Breast epithelium (tissue), 4 donors: Measurements from ENCODE around the gene IFT57. TPM values are rescaled to one million over a fixed set of nuclear protein-coding genes. Genes with fewer than 3 reads are reported as not detected.
A peak's percentile ranks its signal among the peaks of the same experiment; 100 is the strongest.

Experiments used
- DNase-seq, 2 donors: peaks; one replicate each; pipeline ENCODE4 v3.0.0-alpha.2; 2019; ENCODE audit warnings: low spot score in 2 of 2
- H3K27ac ChIP-seq, 2 donors: fragments of 200-600 bp; sonication (generic) in 1 of 2; one replicate each; pipeline ENCODE4 v1.5.1; 2016 to 2019; ENCODE audit warnings: mild to moderate bottlenecking in 1 of 2
- H3K27me3 ChIP-seq, 2 donors: fragments of 200-600 bp; sonication (generic) in 1 of 2; one replicate each; pipeline versions ENCODE4 v1.5.1 to v1.6.0; 2017 to 2019; ENCODE audit warnings: control low read depth in 1 of 2, mild to moderate bottlenecking in 1 of 2
- H3K36me3 ChIP-seq: fragments of 200-600 bp; one replicate; pipeline ENCODE4 v1.5.1; 2019
- H3K4me1 ChIP-seq, 2 donors: fragments of 200-600 bp; sonication (generic); one replicate each; pipeline ENCODE4 v1.5.1; 2016 to 2019; ENCODE audit warnings: control low read depth in 1 of 2
- H3K4me3 ChIP-seq, 3 donors: fragments of 200-600 bp; sonication (generic); 1 replicate in 2 of 3; 2 replicates in 1 of 3; pipeline ENCODE4 v1.5.1; 2016 to 2019; ENCODE audit warnings: mild to moderate bottlenecking in 3 of 3, moderate library complexity in 2 of 3
- H3K9me3 ChIP-seq, 2 donors: fragments of 200-600 bp; sonication (generic) in 1 of 2; one replicate each; pipeline ENCODE4 v1.5.1; 2016 to 2019; ENCODE audit warnings: control low read depth in 1 of 2
- CTCF ChIP-seq, 3 donors: fragments of 450-650 bp; IDR thresholded peaks; one replicate each; pipeline ENCODE4 v1.5.1; 2016 to 2017; ENCODE audit warnings: antibody characterized with exemption in 3 of 3, mild to moderate bottlenecking in 3 of 3, moderate library complexity in 3 of 3
- POLR2A ChIP-seq: fragments of 450-650 bp; IDR thresholded peaks from one replicate; pipeline ENCODE4 v1.6.1; 2016; ENCODE audit warnings: antibody characterized with exemption, mild to moderate bottlenecking, moderate library complexity
- POLR2AphosphoS5 ChIP-seq, 3 donors: sonication (generic); formaldehyde crosslinking; IDR thresholded peaks; one replicate each; pipeline ENCODE4 v1.6.1; 2017; ENCODE audit warnings: antibody characterized with exemption in 3 of 3
- intact Hi-C: fragments of 100-400 bp; cut with DNase I; formaldehyde crosslinking; loops from one replicate; pipeline ENCODE4 v1.15.1; 2023; ENCODE audit warnings: low total_unique reads
- total RNA-seq, 3 donors: library from RNA; depleted of rRNA; stranded (reverse); fragments of >200 nt; gene quantifications; one replicate each; pipeline ENCODE4 v1.1.0, GENCODE V29; 2016

IFT57 gene
- total RNA-seq, 3 donors from 2014 or later: 44.2 to 74.2 (median 68.5) TPM

GRCh38 chr3:108228286-108228685 is 6.1 kb upstream of the IFT57 start:
- intact Hi-C loops: no loop called here
- Histone ChIP-seq H3K4me1 (no peaks in the 10 kb centered on the region), H3K9me3 (no peaks in the 10 kb centered on the region), H3K36me3 (no peaks in the 10 kb centered on the region), H3K27me3 (no peaks in the 10 kb centered on the region), H3K27ac (no peak overlapping the region), H3K4me3 (no peak overlapping the region)
- no peak for DNase-seq
- TF ChIP-seq POLR2AphosphoS5 (IDR thresholded peaks at IDR 0.05): no peak
- TF ChIP-seq POLR2A: no peak
- TF ChIP-seq CTCF (IDR thresholded peaks at IDR 0.05): no peak

DNA sequence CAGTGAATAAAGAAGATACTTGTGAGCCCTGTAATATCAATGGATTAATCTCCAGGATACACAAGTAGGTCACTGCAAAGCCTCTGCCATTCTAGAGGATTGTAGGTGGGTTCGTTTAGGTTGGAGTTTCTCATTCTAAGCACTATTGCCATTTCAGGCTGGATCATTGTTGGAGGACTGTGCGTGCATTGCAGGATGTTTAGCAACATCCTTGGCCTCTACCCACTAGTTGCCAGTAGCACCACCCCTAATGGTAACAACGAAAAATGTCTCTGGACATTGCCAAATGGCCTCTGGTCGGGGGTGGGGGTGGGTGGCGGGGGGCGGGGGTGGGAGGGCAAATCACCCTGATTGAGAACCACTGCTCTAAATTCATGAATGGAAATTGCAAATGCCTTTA is 4.9 kb upstream of the IFT57 start:
- Histone ChIP-seq H3K27ac (no peak overlapping the region), H3K4me3 (no peak overlapping the region)
- intact Hi-C loops: no loop called here

GRCh38 chr3:108225221-108225620 is 3.0 kb upstream of the IFT57 start:
- no peak for TF ChIP-seq POLR2AphosphoS5 (IDR thresholded peaks at IDR 0.05)
- TF ChIP-seq POLR2A: no peak
- no peak for TF ChIP-seq CTCF (IDR thresholded peaks at IDR 0.05)
- Histone ChIP-seq H3K4me3 (no peak overlapping the region), H3K27ac (no peak overlapping the region), H3K9me3 (no peaks in the 10 kb centered on the region), H3K4me1 (peaks cover 0 to 5% of the 10 kb centered on the region in 2 donors), H3K36me3 (no peaks in the 10 kb centered on the region), H3K27me3 (no peaks in the 10 kb centered on the region)
- DNase-seq: no peak
- intact Hi-C loops: no loop called here

More for the DNA sequence above, 4.9 kb upstream of the IFT57 start:
- no peaks in the 10 kb centered on the region for H3K4me1 ChIP-seq
- no peaks in the 10 kb centered on the region for H3K36me3 ChIP-seq
- no peaks in the 10 kb centered on the region for H3K27me3 ChIP-seq
- no peak for DNase-seq
- H3K9me3 ChIP-seq: no peaks in the 10 kb centered on the region
- TF ChIP-seq CTCF (IDR thresholded peaks at IDR 0.05) (no peak), POLR2A (no peak), POLR2AphosphoS5 (IDR thresholded peaks at IDR 0.05) (no peak)

- peak overlapping the region in 1 of 2 donors; percentile 2 for H3K27ac ChIP-seq
- no peak for DNase-seq
- TF ChIP-seq CTCF (IDR thresholded peaks at IDR 0.05) (no peak), POLR2A (no peak), POLR2AphosphoS5 (IDR thresholded peaks at IDR 0.05) (no peak)
- H3K36me3 ChIP-seq: no peaks in the 10 kb centered on the region
- peaks cover 0 to 9% of the 10 kb centered on the region in 2 donors for H3K4me1 ChIP-seq
- intact Hi-C loops: loop anchor here (2.0 kb wide), 1 partner anchor 133 kb away; the partner anchor contains the start of gene CD47
- no peaks in the 10 kb centered on the region for H3K9me3 ChIP-seq
- no peaks in the 10 kb centered on the region for H3K27me3 ChIP-seq
- no peak overlapping the region for H3K4me3 ChIP-seq
These were observed 1.7 kb upstream of the IFT57 start for GRCh38 chr3:108223928-108224327.

DNA sequence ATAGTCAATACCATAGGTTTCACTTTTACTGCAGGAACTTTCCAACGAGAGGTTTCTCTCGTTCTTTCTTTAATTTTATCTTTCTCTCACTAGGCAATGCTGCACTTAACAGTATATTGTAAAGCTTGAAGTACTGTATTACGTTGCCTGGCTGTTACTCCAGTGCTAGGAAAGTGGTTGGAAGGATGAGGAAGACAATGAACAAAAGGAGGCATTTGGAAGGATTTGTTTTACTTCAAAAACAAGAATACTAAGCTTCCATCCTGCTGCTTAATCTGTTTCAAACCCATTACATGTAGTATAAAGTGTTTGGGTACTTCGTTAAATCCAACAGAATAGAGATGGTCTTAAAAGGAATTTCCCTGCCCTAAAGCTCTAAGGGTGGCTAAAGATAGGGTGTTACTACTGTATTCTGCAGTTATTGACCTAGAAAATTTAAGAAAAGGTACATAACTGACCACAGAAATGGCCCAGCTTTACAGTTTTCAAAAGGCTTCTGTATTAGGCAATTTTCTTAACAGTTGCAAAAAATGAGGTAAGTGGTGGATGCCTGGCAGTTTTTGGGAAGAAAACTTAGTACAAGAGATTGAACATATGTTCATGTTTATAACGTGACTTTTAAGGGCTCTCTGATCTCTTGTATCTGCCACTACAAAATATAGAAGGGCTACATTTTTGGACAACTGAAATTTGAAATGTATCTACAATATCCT is 785 bp upstream of the IFT57 start:
- peak overlapping the region; percentile 69 to 87 (median 81) for H3K4me3 ChIP-seq
- peaks cover 0 to 9% of the 10 kb centered on the region in 2 donors for H3K4me1 ChIP-seq
- H3K36me3 ChIP-seq: no peaks in the 10 kb centered on the region
- H3K27ac ChIP-seq: peak overlapping the region; percentile 91 to 94
- no peak for DNase-seq
- no peak for TF ChIP-seq POLR2A
- no peak for TF ChIP-seq POLR2AphosphoS5 (IDR thresholded peaks at IDR 0.05)
- TF ChIP-seq CTCF (IDR thresholded peaks at IDR 0.05): no peak
- H3K9me3 ChIP-seq: no peaks in the 10 kb centered on the region
- intact Hi-C loops: loop anchor here (2.0 kb wide), 1 partner anchor 132 kb away; the partner anchor contains the start of gene CD47
- H3K27me3 ChIP-seq: no peaks in the 10 kb centered on the region
